Measurements from ENCODE around the gene CRTAC1. TPM values are rescaled to one million over a fixed set of nuclear protein-coding genes. Genes with fewer than 3 reads are reported as not detected.

CRTAC1 gene
- total RNA-seq, 4 donors from 2014 or later = 1.4 to 3.5 (median 2.3) TPM

- intact Hi-C loops (cut with DNase I; ENCODE audit: low total_unique reads) = no loop called here
- WGBS, 2 donors = 18 to 30% methylated on average over 4 of the region's 4 CpGs
- no peak for TF ChIP-seq POLR2A (IDR thresholded peaks at IDR 0.05)
- TF ChIP-seq CTCF (IDR thresholded peaks at IDR 0.05) = no peak
- no peak overlapping the region for H3K4me3 ChIP-seq (ENCODE audit: low read depth, poor library complexity, severe bottlenecking)
- DNase-seq (ENCODE audit: low spot score in 2 of 2) = no peak
Measured at GRCh38 chr10:97921581-97922021, 108.8 kb downstream of the CRTAC1 start.

- TF ChIP-seq CTCF (IDR thresholded peaks at IDR 0.05) (no peak), POLR2A (IDR thresholded peaks at IDR 0.05) (no peak)
- no peak overlapping the region for H3K4me3 ChIP-seq (ENCODE audit: low read depth, poor library complexity, severe bottlenecking)
- intact Hi-C loops (cut with DNase I; ENCODE audit: low total_unique reads) = no loop called here
- no peak for DNase-seq (ENCODE audit: low spot score in 2 of 2)
- WGBS, 2 donors = 62 to 63% methylated on average over 4 of the region's 4 CpGs
Measured at GRCh38 chr10:97920865-97921264, 109.6 kb downstream of the CRTAC1 start.

- no peak for DNase-seq (ENCODE audit: low spot score in 2 of 2)
- no peak for TF ChIP-seq CTCF (IDR thresholded peaks at IDR 0.05)
- no peak for TF ChIP-seq POLR2A (IDR thresholded peaks at IDR 0.05)
- intact Hi-C loops (cut with DNase I; ENCODE audit: low total_unique reads) = loop anchor here (10.0 kb wide), 1 partner anchor 396 kb away; no protein-coding TSS in a partner anchor
- WGBS, 2 donors = 41 to 67% methylated on average over 3 of the region's 3 CpGs
- H3K4me3 ChIP-seq (ENCODE audit: low read depth, poor library complexity, severe bottlenecking) = no peak overlapping the region
Measured at GRCh38 chr10:97919012-97919411, 111.4 kb downstream of the CRTAC1 start.

GRCh38 chr10:97916586-97916985, 113.8 kb downstream of the CRTAC1 start:
- peak in 1 of 2 donors; percentile 75 for DNase-seq (ENCODE audit: low spot score in 2 of 2)
- intact Hi-C loops (cut with DNase I; ENCODE audit: low total_unique reads) = loop anchor here (10.0 kb wide), 1 partner anchor 398 kb away; no protein-coding TSS in a partner anchor
- 22 to 25% methylated on average over 4 of the region's 4 CpGs for WGBS, 2 donors
- H3K4me3 ChIP-seq (ENCODE audit: low read depth, poor library complexity, severe bottlenecking) = no peak overlapping the region
- TF ChIP-seq CTCF (IDR thresholded peaks at IDR 0.05) = no peak

- DNase-seq (ENCODE audit: low spot score in 2 of 2) = no peak
- TF ChIP-seq POLR2A (IDR thresholded peaks at IDR 0.05) = no peak
- TF ChIP-seq CTCF (IDR thresholded peaks at IDR 0.05) = no peak
- 43 to 54% methylated on average over 20 to 21 of the region's 21 CpGs for WGBS, 2 donors
- H3K4me3 ChIP-seq (ENCODE audit: low read depth, poor library complexity, severe bottlenecking) = no peak overlapping the region
- intact Hi-C loops (cut with DNase I; ENCODE audit: low total_unique reads) = loop anchor here (10.0 kb wide), 1 partner anchor 399 kb away; no protein-coding TSS in a partner anchor
Measured at GRCh38 chr10:97915346-97916131, 114.9 kb downstream of the CRTAC1 start.

Measured in lower leg skin (tissue), 4 donors.